ENCODE measurements around the gene GMFB. TPM values are rescaled to one million over a fixed set of nuclear protein-coding genes. Genes with fewer than 3 reads are reported as not detected.
A peak's percentile ranks its signal among the peaks of the same experiment; 100 is the strongest.

Gene GMFB
- total and polyA plus RNA-seq, 7 experiments from 2014 or later: 10.6 to 39.9 (median 34.1) TPM

DNA sequence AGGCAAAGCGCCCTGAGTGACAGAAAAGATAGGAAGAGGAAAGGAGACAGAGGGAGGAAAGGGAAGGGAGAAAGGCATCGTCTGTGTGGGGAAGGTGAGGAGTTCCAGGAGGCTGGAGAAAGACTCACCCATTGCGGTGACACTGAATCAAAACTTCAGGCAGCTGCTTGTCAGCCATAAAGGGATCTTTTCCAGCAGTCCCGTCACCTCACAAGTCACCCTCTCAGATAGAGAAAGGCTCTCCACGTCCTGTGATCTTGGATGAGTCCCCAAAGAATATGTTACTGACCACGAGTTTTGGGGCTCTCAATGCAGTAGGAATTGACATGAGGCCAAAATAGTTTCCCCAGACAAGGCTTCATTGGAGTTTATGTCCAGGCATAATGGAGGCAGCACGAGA, 9.8 kb upstream of the GMFB start:
- peaks cover 0 to 2% (median 0%) of the 10 kb centered on the region in 7 donors for H3K4me1 Mint-ChIP-seq
- CTCF ChIA-PET: no interaction called here
- H3K27ac ChIP-seq (ENCODE audit: low read depth, low read length): no peak overlapping the region

DNA sequence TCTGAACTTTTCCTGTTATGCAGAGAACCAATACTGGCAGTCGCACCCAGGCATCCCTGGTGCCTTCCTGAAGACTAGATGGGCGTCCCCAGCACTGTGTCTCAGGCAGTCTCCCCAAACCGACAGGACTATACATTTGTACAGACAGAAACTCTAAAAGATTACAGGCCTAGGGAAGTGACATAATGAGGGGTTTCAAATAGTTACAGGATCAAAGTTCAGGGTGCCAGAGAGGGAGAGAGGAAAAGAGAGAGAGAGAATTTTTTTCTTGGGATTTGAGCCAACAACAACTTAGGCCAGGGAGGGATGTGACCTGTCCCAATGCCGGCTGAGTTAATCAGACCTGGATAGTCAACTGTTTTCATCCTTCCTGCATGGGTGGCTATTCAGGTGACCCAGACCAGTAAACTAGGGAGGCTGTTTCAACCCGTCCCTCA, 9.3 kb upstream of the GMFB start:
- peak overlapping the region in 1 of 9 donors; percentile 15 for H3K27ac Mint-ChIP-seq
- H3K9me3 Mint-ChIP-seq: no peaks in the 10 kb centered on the region
- no peak for ATAC-seq
- no peak for DNase-seq
- H3K27me3 Mint-ChIP-seq: peaks cover 5 to 30% (median 15%) of the 10 kb centered on the region in 5 donors
- H3K4me3 Mint-ChIP-seq: no peak overlapping the region
- H3K4me3 ChIP-seq (ENCODE audit: low read length): no peak overlapping the region
- no peaks in the 10 kb centered on the region for H3K4me1 ChIP-seq (ENCODE audit: control insufficient read depth in 2 of 2, insufficient read depth in 2 of 2, low read length in 2 of 2)
- H3K27ac ChIP-seq (ENCODE audit: low read depth, low read length): no peak overlapping the region
- CTCF ChIA-PET: no interaction called here
- no peaks in the 10 kb centered on the region for H3K9me3 ChIP-seq (ENCODE audit: control insufficient read depth in 2 of 3, low read length in 3 of 3)
- no peaks in the 10 kb centered on the region for H3K36me3 ChIP-seq (ENCODE audit: control insufficient read depth in 2 of 3, insufficient read depth in 3 of 3, low read length in 3 of 3)
- POLR2A ChIA-PET: interaction anchor here (1.5 kb wide), 1 partner anchor 9 kb away, joined by 4 read pairs; the partner anchor contains the start of gene GMFB
- intact Hi-C loops (cut with micrococcal nuclease): no loop called here
- peaks cover 0 to 2% (median 0%) of the 10 kb centered on the region in 7 donors for H3K4me1 Mint-ChIP-seq
- no peaks in the 10 kb centered on the region for H3K36me3 Mint-ChIP-seq
- H3K27me3 ChIP-seq (ENCODE audit: control insufficient read depth in 2 of 2, insufficient read depth in 2 of 2, low read length in 2 of 2): no peaks in the 10 kb centered on the region

More for the DNA sequence above, 9.8 kb upstream of the GMFB start:
- H3K4me1 ChIP-seq (ENCODE audit: control insufficient read depth in 2 of 2, insufficient read depth in 2 of 2, low read length in 2 of 2): no peaks in the 10 kb centered on the region
- no peaks in the 10 kb centered on the region for H3K36me3 Mint-ChIP-seq
- no peaks in the 10 kb centered on the region for H3K27me3 ChIP-seq (ENCODE audit: control insufficient read depth in 2 of 2, insufficient read depth in 2 of 2, low read length in 2 of 2)
- no peak for ATAC-seq
- no peak for DNase-seq
- no peaks in the 10 kb centered on the region for H3K9me3 Mint-ChIP-seq
- H3K4me3 Mint-ChIP-seq: no peak overlapping the region
- no peaks in the 10 kb centered on the region for H3K36me3 ChIP-seq (ENCODE audit: control insufficient read depth in 2 of 3, insufficient read depth in 3 of 3, low read length in 3 of 3)
- H3K27ac Mint-ChIP-seq: no peak overlapping the region
- H3K4me3 ChIP-seq (ENCODE audit: low read length): no peak overlapping the region
- peaks cover 5 to 30% (median 15%) of the 10 kb centered on the region in 5 donors for H3K27me3 Mint-ChIP-seq
- intact Hi-C loops (cut with micrococcal nuclease): no loop called here
- H3K9me3 ChIP-seq (ENCODE audit: control insufficient read depth in 2 of 3, low read length in 3 of 3): no peaks in the 10 kb centered on the region
- POLR2A ChIA-PET: interaction anchor here (1.5 kb wide), 1 partner anchor 10 kb away, joined by 4 read pairs; the partner anchor contains the start of gene GMFB

DNA sequence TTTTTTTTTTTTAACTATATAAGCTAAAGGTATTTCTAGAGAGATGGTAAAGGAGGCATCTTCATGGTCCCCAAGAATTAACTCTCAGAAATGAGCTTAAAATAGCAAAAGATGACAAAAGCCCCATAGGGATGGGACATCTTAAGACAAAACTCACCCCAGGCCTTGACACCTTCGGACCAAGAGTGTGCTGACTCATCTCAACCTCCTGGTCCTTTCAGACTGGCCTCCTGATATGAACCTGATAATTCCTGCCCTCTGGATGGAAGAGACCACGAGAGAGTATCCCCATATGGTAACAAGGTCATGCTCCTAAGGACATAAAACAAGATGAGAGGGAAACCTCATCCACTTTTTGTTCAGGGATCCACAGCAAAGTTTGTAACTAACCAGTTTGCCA, 8.4 kb upstream of the GMFB start:
- no peaks in the 10 kb centered on the region for H3K9me3 Mint-ChIP-seq
- H3K4me3 Mint-ChIP-seq: no peak overlapping the region
- Histone ChIP-seq H3K36me3 (ENCODE audit: control insufficient read depth in 2 of 3, insufficient read depth in 3 of 3, low read length in 3 of 3) (no peaks in the 10 kb centered on the region), H3K27me3 (ENCODE audit: control insufficient read depth in 2 of 2, insufficient read depth in 2 of 2, low read length in 2 of 2) (no peaks in the 10 kb centered on the region), H3K27ac (ENCODE audit: low read depth, low read length) (no peak overlapping the region), H3K4me1 (ENCODE audit: control insufficient read depth in 2 of 2, insufficient read depth in 2 of 2, low read length in 2 of 2) (no peaks in the 10 kb centered on the region), H3K4me3 (ENCODE audit: low read length) (no peak overlapping the region), H3K9me3 (ENCODE audit: control insufficient read depth in 2 of 3, low read length in 3 of 3) (no peaks in the 10 kb centered on the region)
- intact Hi-C loops (cut with micrococcal nuclease): no loop called here
- peaks cover 5 to 26% (median 15%) of the 10 kb centered on the region in 5 donors for H3K27me3 Mint-ChIP-seq
- no peaks in the 10 kb centered on the region for H3K36me3 Mint-ChIP-seq
- POLR2A ChIA-PET: interaction anchor here (1.5 kb wide), 1 partner anchor 12 kb away, joined by 5 read pairs; no protein-coding TSS in a partner anchor
- no peak for DNase-seq
- H3K27ac Mint-ChIP-seq: no peak overlapping the region
- ATAC-seq: no peak
- CTCF ChIA-PET: interaction anchor here (0.8 kb wide), 1 partner anchor 55 kb away, joined by 4 read pairs; no protein-coding TSS in a partner anchor
- peaks cover 0 to 2% (median 0%) of the 10 kb centered on the region in 7 donors for H3K4me1 Mint-ChIP-seq

- Histone ChIP-seq H3K27me3 (ENCODE audit: control insufficient read depth in 2 of 2, insufficient read depth in 2 of 2, low read length in 2 of 2) (no peaks in the 10 kb centered on the region), H3K9me3 (ENCODE audit: control insufficient read depth in 2 of 3, low read length in 3 of 3) (no peaks in the 10 kb centered on the region), H3K4me3 (ENCODE audit: low read length) (no peak overlapping the region), H3K36me3 (ENCODE audit: control insufficient read depth in 2 of 3, insufficient read depth in 3 of 3, low read length in 3 of 3) (peaks cover 0 to 4% (median 0%) of the 10 kb centered on the region in 3 experiments), H3K27ac (ENCODE audit: low read depth, low read length) (no peak overlapping the region), H3K4me1 (ENCODE audit: control insufficient read depth in 2 of 2, insufficient read depth in 2 of 2, low read length in 2 of 2) (peaks cover 8% of the 10 kb centered on the region in 2 donors)
- intact Hi-C loops (cut with micrococcal nuclease): no loop called here
- no peak for ATAC-seq
- no peak for DNase-seq
- Mint-ChIP-seq H3K36me3 (peaks cover 0 to 7% (median 0%) of the 10 kb centered on the region in 5 donors), H3K4me3 (peak overlapping the region in 2 of 10 donors; percentile 6 to 14), H3K27ac (peak overlapping the region in 1 of 9 donors; percentile 86), H3K9me3 (peaks cover 0 to 7% (median 0%) of the 10 kb centered on the region in 11 donors), H3K27me3 (peaks cover 2 to 4% (median 3%) of the 10 kb centered on the region in 5 donors), H3K4me1 (peaks cover 8 to 24% (median 23%) of the 10 kb centered on the region in 7 donors)
- ChIA-PET POLR2A (no interaction called here), CTCF (no interaction called here)
Observed at GRCh38 chr14:54493293-54493692, 4.5 kb upstream of the GMFB start.

GRCh38 chr14:54490445-54491175, 1.8 kb upstream of the GMFB start:
- H3K36me3 Mint-ChIP-seq: peaks cover 0 to 7% (median 0%) of the 10 kb centered on the region in 5 donors
- peaks cover 0 to 3% (median 0%) of the 10 kb centered on the region in 5 donors for H3K27me3 Mint-ChIP-seq
- no peaks in the 10 kb centered on the region for H3K27me3 ChIP-seq (ENCODE audit: control insufficient read depth in 2 of 2, insufficient read depth in 2 of 2, low read length in 2 of 2)
- no peak overlapping the region for H3K27ac ChIP-seq (ENCODE audit: low read depth, low read length)
- peak overlapping the region in 4 of 9 donors; percentile 32 to 97 (median 68) for H3K27ac Mint-ChIP-seq
- no peaks in the 10 kb centered on the region for H3K9me3 ChIP-seq (ENCODE audit: control insufficient read depth in 2 of 3, low read length in 3 of 3)
- H3K4me1 ChIP-seq (ENCODE audit: control insufficient read depth in 2 of 2, insufficient read depth in 2 of 2, low read length in 2 of 2): peaks cover 17 to 18% of the 10 kb centered on the region in 2 donors
- DNase-seq (no peak), ATAC-seq (no peak)
- peak overlapping the region in 6 of 10 donors; percentile 15 to 92 (median 34) for H3K4me3 Mint-ChIP-seq
- H3K9me3 Mint-ChIP-seq: peaks cover 0 to 7% (median 0%) of the 10 kb centered on the region in 11 donors
- intact Hi-C loops (cut with micrococcal nuclease): no loop called here
- H3K4me3 ChIP-seq (ENCODE audit: low read length): no peak overlapping the region
- peaks cover 29 to 51% (median 45%) of the 10 kb centered on the region in 7 donors for H3K4me1 Mint-ChIP-seq
- ChIA-PET CTCF (interaction anchor here (2.0 kb wide), 1 partner anchor 19 kb away, joined by 8 read pairs; the partner anchor contains the start of gene CGRRF1), POLR2A (interaction anchor here (0.9 to 3.8 kb wide), 2 partner anchors 18 to 19 kb away, joined by 5 to 29 read pairs; partner anchors contain the start of gene CGRRF1)
- peaks cover 0 to 4% (median 0%) of the 10 kb centered on the region in 3 experiments for H3K36me3 ChIP-seq (ENCODE audit: control insufficient read depth in 2 of 3, insufficient read depth in 3 of 3, low read length in 3 of 3)

- intact Hi-C loops (cut with micrococcal nuclease): loop anchor here (1.0 to 10.0 kb wide), 8 partner anchors 49 to 1337 kb away; partner anchors contain the start of genes CNIH1 (in 2 of the 2), DDHD1 (in 1 of the 2), GCH1 (in 1 of the 2) and SAMD4A (in 1 of the 2)
- H3K4me1 ChIP-seq (ENCODE audit: control insufficient read depth in 2 of 2, insufficient read depth in 2 of 2, low read length in 2 of 2): peaks cover 17 to 18% of the 10 kb centered on the region in 2 donors
- POLR2A ChIA-PET: interaction anchor here (0.7 to 3.8 kb wide), 6 partner anchors 9 to 561 kb away, joined by 3 to 29 read pairs (median 3); partner anchors contain the start of genes CGRRF1 and MAPK1IP1L
- DNase-seq (no peak), ATAC-seq (no peak)
- H3K4me3 ChIP-seq (ENCODE audit: low read length): peak overlapping the region; percentile 65
- Mint-ChIP-seq H3K27me3 (peaks cover 0 to 3% (median 0%) of the 10 kb centered on the region in 5 donors), H3K27ac (peak overlapping the region; percentile 77 to 99 (median 97)), H3K9me3 (peaks cover 0 to 7% (median 0%) of the 10 kb centered on the region in 11 donors), H3K4me3 (peak overlapping the region; percentile 80 to 95 (median 92)), H3K4me1 (peaks cover 36 to 58% (median 52%) of the 10 kb centered on the region in 7 donors), H3K36me3 (peaks cover 0 to 9% (median 0%) of the 10 kb centered on the region in 5 donors)
- peak overlapping the region; percentile 86 for H3K27ac ChIP-seq (ENCODE audit: low read depth, low read length)
- H3K27me3 ChIP-seq (ENCODE audit: control insufficient read depth in 2 of 2, insufficient read depth in 2 of 2, low read length in 2 of 2): no peaks in the 10 kb centered on the region
- peaks cover 0 to 4% (median 0%) of the 10 kb centered on the region in 3 experiments for H3K36me3 ChIP-seq (ENCODE audit: control insufficient read depth in 2 of 3, insufficient read depth in 3 of 3, low read length in 3 of 3)
- no peaks in the 10 kb centered on the region for H3K9me3 ChIP-seq (ENCODE audit: control insufficient read depth in 2 of 3, low read length in 3 of 3)
- CTCF ChIA-PET: interaction anchor here (0.8 to 2.0 kb wide), 3 partner anchors 19 to 285 kb away, joined by 4 to 8 read pairs (median 7); partner anchors contain the start of gene CGRRF1
Observed at GRCh38 chr14:54489731-54490444, 1.1 kb upstream of the GMFB start.

Data from naive thymus-derived CD4-positive, alpha-beta T cell (primary cell).